Epithelial cell of prostate (primary cell): ENCODE results near the gene MAP4K5.

Source experiments
- DNase-seq: peaks from one replicate; pipeline ENCODE4 v3.0.0-alpha.2; 2011; ENCODE audit warnings: low read depth, low spot score
- H3K27ac ChIP-seq: fragments of 450-650 bp; 2 replicates; pipeline ENCODE4 v1.5.1; 2017; ENCODE audit warnings: mild to moderate bottlenecking

Gene MAP4K5

GRCh38 chr14:50407111-50407812 is 125.1 kb downstream of the MAP4K5 start:
- DNase-seq = no peak
- H3K27ac ChIP-seq = no peak overlapping the region

DNA sequence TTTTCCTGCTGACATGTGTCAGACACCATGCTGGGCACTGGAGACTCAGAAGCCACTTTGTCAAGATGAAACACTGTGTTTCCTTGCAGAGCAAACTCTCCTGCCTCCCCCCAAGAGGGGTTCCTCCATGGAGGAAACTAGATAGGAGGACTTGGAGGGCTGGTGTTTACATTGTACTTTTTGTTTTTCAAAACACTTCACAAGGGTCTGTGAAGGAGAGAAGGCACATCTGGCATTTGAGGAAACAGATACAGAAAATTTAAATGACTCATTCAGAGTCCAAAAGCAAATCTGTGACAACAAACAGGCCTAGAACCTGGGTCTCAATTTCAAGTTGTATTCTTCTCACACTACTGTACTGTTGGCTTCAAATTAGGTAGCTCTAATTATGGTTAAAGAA is 128.9 kb downstream of the MAP4K5 start:
- no peak overlapping the region for H3K27ac ChIP-seq
- no peak for DNase-seq

- DNase-seq = no peak
- H3K27ac ChIP-seq = no peak overlapping the region
Observed at GRCh38 chr14:50402965-50403364, 129.4 kb downstream of the MAP4K5 start.

- no peak for DNase-seq
- H3K27ac ChIP-seq = no peak overlapping the region
Observed at GRCh38 chr14:50400461-50400860, 131.9 kb downstream of the MAP4K5 start.

DNA sequence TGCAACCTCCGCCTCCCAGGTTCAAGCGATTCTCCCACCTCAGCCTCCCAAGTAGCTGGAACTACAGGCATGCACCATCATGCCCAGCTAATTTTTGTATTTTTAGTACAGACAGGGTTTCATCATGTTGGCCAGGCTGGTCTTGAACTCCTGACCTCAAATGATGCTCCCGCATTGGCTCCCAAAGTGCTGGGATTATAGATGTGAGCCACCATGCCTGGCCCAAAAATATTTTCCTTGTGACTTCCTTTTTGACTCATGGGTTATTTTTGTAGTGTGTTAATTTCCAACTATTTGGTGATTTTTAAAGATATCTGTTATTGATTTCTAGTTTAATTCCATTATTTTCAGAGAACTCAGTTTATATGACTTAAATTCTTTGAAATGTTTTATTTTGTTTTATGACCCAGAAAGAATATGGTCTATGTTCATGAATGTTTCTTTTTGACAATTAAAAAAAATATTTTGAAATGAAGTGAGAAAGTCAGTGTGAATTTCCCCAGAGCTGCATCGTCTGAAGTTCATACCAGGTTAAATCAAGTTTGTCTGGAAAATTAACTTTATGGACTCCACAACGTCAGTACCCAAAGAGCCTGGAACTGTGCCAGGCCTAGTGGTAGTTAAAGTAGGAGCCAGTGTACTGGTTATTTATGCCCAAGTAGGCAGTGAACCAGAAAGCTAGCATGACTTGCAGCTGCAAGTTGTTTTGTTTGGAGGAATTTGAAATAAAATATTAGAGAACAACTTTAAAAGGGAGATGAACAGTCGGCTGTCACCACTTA is 132.9 kb downstream of the MAP4K5 start:
- no peak for DNase-seq

DNA sequence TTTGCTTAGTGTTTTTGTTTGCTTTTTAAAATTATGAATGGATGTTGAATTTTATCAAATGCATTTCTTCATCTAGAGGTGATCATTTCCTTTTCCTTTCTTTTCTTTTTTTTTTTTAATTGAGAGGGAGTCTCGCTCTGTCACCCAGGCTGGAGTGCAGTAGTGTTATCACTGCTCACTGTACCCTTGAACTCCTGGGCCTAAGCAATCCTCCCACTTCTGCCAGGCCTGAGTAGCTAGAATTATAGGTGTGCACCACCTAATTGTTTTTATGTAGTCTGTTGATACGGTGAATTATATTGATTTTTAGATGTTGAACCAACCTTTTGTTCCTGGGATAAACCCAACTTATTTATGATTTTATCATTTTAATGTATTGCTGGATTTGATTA is 134.2 kb downstream of the MAP4K5 start:
- DNase-seq = no peak

More for the DNA sequence above, 132.9 kb downstream of the MAP4K5 start:
- no peak overlapping the region for H3K27ac ChIP-seq

DNA sequence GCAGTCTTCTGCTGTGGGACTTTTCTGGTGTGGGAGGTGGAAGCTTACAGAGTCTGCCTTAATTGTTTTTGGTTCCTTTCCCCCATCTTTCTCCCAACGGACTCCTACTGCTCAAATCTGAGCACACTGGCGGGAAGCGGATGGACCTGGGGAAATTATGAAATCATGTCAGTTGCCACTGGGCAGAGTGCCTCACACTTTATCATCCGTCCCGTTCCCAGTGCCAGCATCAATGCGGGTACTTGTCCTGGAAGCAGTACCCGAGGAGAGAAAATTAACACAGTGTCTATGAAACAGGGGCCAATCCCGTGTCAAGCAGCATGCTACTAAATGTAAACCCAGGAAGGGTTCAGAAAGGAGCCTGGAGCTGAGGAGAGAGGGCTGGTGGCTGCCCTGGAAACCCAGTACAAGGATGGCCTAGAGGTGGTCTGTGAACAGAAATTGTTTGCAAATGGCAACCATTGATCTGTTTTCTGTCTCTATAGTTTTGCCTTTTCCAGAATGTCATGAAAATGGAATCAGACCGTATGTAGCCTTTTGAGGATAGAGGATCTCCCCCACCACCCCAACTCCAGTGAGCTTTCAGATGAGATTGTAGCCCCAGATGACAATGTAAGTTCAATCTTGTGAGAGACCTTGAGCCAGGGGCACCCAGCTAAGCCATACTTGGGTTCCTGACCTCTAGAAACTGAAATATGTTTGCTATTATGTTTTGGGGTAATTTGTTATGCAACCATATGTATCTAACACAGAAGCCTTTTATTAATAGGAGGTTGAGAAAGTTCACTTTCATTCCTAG is 134.8 kb downstream of the MAP4K5 start:
- H3K27ac ChIP-seq = peak overlapping the region; percentile 62

More for the DNA sequence above, 134.2 kb downstream of the MAP4K5 start:
- H3K27ac ChIP-seq = no peak overlapping the region

GRCh38 chr14:50396631-50397389 is 135.6 kb downstream of the MAP4K5 start, which contains the start of gene CDKL1:
CDKL1 (minus strand) TSS chr14:50396881; CDS start chr14:50395868, 1,013 bp downstream.
- peak within 1 kb of the TSS; percentile 62 for H3K27ac ChIP-seq
- no peak for DNase-seq

More for the DNA sequence above, 134.8 kb downstream of the MAP4K5 start:
- DNase-seq = no peak

GRCh38 chr14:50395448-50395847 is 136.9 kb downstream of the MAP4K5 start:
- no peak for DNase-seq
- H3K27ac ChIP-seq = no peak overlapping the region

- DNase-seq = no peak
- no peak overlapping the region for H3K27ac ChIP-seq
Observed at GRCh38 chr14:50394713-50395112, 137.7 kb downstream of the MAP4K5 start.

GRCh38 chr14:50389668-50390441 is 142.5 kb downstream of the MAP4K5 start:
- no peak overlapping the region for H3K27ac ChIP-seq
- DNase-seq = no peak

DNA sequence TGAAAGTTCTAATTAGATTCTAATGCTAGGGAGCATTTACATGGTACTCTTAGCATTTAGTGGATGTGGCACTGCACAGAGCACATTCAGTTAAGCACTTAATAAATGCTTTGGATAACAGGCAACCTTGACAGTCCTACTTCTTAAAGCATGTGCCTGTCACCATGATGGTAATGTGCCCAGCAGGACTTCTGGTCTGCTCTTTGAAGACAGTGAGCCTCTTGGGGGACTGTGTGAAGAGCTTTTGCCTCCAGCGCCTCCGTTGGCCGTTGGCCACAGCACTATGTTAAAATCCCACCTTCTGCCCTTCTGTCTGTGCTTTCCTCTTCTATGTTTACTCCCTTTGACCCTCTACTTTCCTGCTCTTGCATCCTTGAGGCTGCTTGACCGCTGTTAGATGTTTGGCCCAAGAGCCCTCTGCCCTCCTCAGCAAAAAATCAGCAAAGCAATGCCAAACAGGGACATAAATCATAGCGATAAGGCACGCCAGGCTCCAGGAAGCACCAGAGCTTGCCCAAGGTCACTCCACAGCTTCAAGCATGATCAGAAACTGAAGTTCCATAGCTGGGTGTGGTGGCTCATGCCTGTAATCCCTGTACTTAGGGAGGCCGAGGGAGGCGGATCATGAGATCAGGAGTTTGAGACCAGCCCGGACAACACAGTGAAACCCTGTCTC is 144.0 kb downstream of the MAP4K5 start:
- DNase-seq = no peak
- no peak overlapping the region for H3K27ac ChIP-seq

DNA sequence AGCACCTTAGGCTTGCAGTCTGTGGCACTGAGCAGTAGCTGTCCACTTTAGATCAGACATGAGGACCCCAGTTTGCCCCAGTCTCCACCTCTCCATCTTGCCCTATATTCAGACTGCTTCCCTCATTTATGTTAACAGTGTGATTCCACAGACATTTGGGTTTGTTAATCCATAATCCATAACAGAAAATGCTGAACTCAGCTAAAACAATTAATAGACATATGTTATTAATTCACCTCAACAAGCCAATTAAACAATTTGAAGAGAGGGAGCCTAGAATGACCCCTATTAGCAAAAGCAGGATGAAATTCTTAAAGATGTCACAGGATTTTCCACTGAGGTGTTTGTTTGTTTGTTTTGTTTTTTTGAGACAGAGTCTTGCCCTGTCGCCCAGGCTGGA is 144.8 kb downstream of the MAP4K5 start:
- no peak for DNase-seq
- H3K27ac ChIP-seq = no peak overlapping the region

DNA sequence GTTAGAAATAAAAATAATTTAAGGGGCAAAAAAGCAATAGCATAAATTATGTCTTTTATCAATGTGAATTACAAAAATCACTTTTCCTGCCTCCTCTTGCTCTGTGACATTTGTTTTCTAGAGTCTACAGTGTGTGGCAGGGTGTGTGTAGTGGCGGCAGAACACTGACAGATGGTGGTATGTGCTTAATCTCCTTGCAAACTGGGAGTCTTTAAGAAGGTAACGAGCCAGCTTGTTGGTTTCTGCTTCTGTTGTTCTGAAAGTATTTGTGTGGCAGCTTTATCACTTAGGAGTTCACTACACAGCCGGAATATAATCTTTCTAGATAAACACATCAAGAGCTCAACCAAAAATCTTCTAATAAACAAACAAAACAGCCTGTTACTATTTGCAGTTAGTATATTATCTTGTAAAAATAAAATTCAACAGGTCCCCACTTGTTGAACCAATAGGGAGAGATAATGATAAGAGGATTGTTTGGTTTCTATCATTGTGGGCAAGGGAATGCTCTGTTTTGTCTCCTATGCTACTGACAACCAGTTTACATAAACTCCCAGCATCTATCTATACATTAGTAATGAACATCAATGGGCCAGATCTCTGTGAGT is 148.6 kb downstream of the MAP4K5 start:
- DNase-seq = no peak
- H3K27ac ChIP-seq = no peak overlapping the region

- DNase-seq = no peak
- no peak overlapping the region for H3K27ac ChIP-seq
Observed at GRCh38 chr14:50381823-50382287, 150.5 kb downstream of the MAP4K5 start.

DNA sequence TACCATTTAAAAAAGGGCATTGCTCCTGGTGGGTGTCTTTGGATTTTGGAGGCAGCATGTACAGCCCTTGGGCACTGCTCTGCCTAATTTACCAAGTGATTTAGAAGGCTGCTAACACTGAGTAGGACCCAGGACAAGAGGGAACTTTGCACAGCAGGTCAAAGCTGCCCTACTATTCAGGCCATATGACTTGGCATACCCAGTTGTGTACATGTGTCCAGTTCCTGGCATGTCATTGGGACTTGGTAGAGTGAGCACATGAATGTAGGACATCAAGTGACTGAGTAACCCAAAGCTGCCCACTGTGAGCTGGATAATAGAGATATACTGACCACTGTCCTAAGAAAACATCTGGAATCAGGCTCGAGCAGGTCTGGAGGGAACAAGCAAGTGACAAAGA is 151.4 kb downstream of the MAP4K5 start:
- no peak overlapping the region for H3K27ac ChIP-seq
- DNase-seq = no peak

GRCh38 chr14:50380455-50380854 is 151.9 kb downstream of the MAP4K5 start:
- H3K27ac ChIP-seq = no peak overlapping the region
- no peak for DNase-seq

- H3K27ac ChIP-seq = peak overlapping the region; percentile 36
- DNase-seq = peak; percentile 46
Observed at GRCh38 chr14:50379563-50379962, 152.8 kb downstream of the MAP4K5 start.
